ENCODE data around the gene HINT1. TPM values are rescaled to one million over a fixed set of nuclear protein-coding genes. Genes with fewer than 3 reads are reported as not detected.

HINT1 gene
- total RNA-seq, 1 donor from 2014 or later: 194 TPM

GRCh38 chr5:131171276-131171810, 6.3 kb upstream of the HINT1 start:
- Mint-ChIP-seq H3K36me3 (ENCODE audit: unreplicated experiment) (peaks cover 2% of the 10 kb centered on the region), H3K4me1 (ENCODE audit: unreplicated experiment) (peaks cover 18% of the 10 kb centered on the region), H3K9me3 (ENCODE audit: unreplicated experiment) (no peaks in the 10 kb centered on the region), H3K27me3 (ENCODE audit: unreplicated experiment) (no peaks in the 10 kb centered on the region), H3K27ac (ENCODE audit: unreplicated experiment) (peak overlapping the region; percentile 93), H3K4me3 (ENCODE audit: unreplicated experiment) (peak overlapping the region; percentile 96)
- TF ChIP-seq CTCF (IDR thresholded peaks at IDR 0.05): no peak
- DNase-seq (ENCODE audit: extremely low spot score, unreplicated experiment): no peak

GRCh38 chr5:131170540-131171275, 5.7 kb upstream of the HINT1 start, which contains the start of gene LYRM7:
TSS of gene LYRM7 (plus strand) at chr5:131170944. CDS start at chr5:131171021, 77 bp downstream.
- H3K4me3 Mint-ChIP-seq (ENCODE audit: unreplicated experiment): peak within 1 kb of the TSS; percentile 96
- TF ChIP-seq CTCF (IDR thresholded peaks at IDR 0.05): no peak
- H3K27me3 Mint-ChIP-seq (ENCODE audit: unreplicated experiment): no peaks in the 10 kb centered on the region
- peaks cover 20% of the 10 kb centered on the region for H3K4me1 Mint-ChIP-seq (ENCODE audit: unreplicated experiment)
- DNase-seq (ENCODE audit: extremely low spot score, unreplicated experiment): peak; percentile 98
- H3K9me3 Mint-ChIP-seq (ENCODE audit: unreplicated experiment): no peaks in the 10 kb centered on the region
- H3K36me3 Mint-ChIP-seq (ENCODE audit: unreplicated experiment): no peaks in the 10 kb centered on the region
- peak within 1 kb of the TSS; percentile 93 for H3K27ac Mint-ChIP-seq (ENCODE audit: unreplicated experiment)

- Mint-ChIP-seq H3K9me3 (ENCODE audit: unreplicated experiment) (no peaks in the 10 kb centered on the region), H3K27me3 (ENCODE audit: unreplicated experiment) (no peaks in the 10 kb centered on the region), H3K36me3 (ENCODE audit: unreplicated experiment) (no peaks in the 10 kb centered on the region), H3K27ac (ENCODE audit: unreplicated experiment) (peak overlapping the region; percentile 81), H3K4me3 (ENCODE audit: unreplicated experiment) (peak overlapping the region; percentile 96), H3K4me1 (ENCODE audit: unreplicated experiment) (peaks cover 23% of the 10 kb centered on the region)
- no peak for TF ChIP-seq CTCF (IDR thresholded peaks at IDR 0.05)
- DNase-seq (ENCODE audit: extremely low spot score, unreplicated experiment): no peak
These were observed 4.9 kb upstream of the HINT1 start for GRCh38 chr5:131169810-131170539.

GRCh38 chr5:131167615-131168014, 2.6 kb upstream of the HINT1 start:
- Mint-ChIP-seq H3K27ac (ENCODE audit: unreplicated experiment) (no peak overlapping the region), H3K36me3 (ENCODE audit: unreplicated experiment) (peaks cover 4% of the 10 kb centered on the region), H3K27me3 (ENCODE audit: unreplicated experiment) (no peaks in the 10 kb centered on the region), H3K4me1 (ENCODE audit: unreplicated experiment) (peaks cover 33% of the 10 kb centered on the region), H3K9me3 (ENCODE audit: unreplicated experiment) (no peaks in the 10 kb centered on the region), H3K4me3 (ENCODE audit: unreplicated experiment) (no peak overlapping the region)
- no peak for TF ChIP-seq CTCF (IDR thresholded peaks at IDR 0.05)
- no peak for DNase-seq (ENCODE audit: extremely low spot score, unreplicated experiment)

All from osteocyte (in vitro differentiated cells).